Lower leg skin (tissue), 4 donors: ENCODE results near the gene ZC3H4. TPM values are rescaled to one million over a fixed set of nuclear protein-coding genes. Genes with fewer than 3 reads are reported as not detected.

Experiments used
- DNase-seq, 2 donors: peaks; one replicate each; pipeline ENCODE4 v3.0.0-alpha.2; 2019; ENCODE audit warnings: low spot score in 2 of 2
- H3K4me3 ChIP-seq: fragments of 200-600 bp; sonication (generic); 2 replicates; pipeline ENCODE4 v1.5.1; 2017; ENCODE audit warnings: mild to moderate bottlenecking, low read depth; ENCODE audit not compliant: poor library complexity, severe bottlenecking
- CTCF ChIP-seq, 3 donors: fragments of 450-650 bp; IDR thresholded peaks; one replicate each; pipeline ENCODE4 v1.5.1; 2016; ENCODE audit warnings: antibody characterized with exemption in 3 of 3, mild to moderate bottlenecking in 3 of 3, moderate library complexity in 2 of 3
- POLR2A ChIP-seq, 2 donors: fragments of 450-650 bp; IDR thresholded peaks; one replicate each; pipeline ENCODE4 v1.6.1; 2016 to 2017; ENCODE audit warnings: antibody characterized with exemption in 2 of 2, mild to moderate bottlenecking in 1 of 2, moderate library complexity in 1 of 2
- WGBS, 2 donors: methylation state at CpG; one replicate each; pipeline ENCODE4 v1.1.5; 2018; 5-methylcytosine and 5-hydroxymethylcytosine counted together
- intact Hi-C: fragments of 100-400 bp; cut with DNase I; formaldehyde crosslinking; loops from one replicate; pipeline ENCODE4 v1.15.0; 2023; ENCODE audit warnings: low total_unique reads
- total RNA-seq, 4 donors: library from RNA; depleted of rRNA; stranded (reverse); fragments of >200 nt; gene quantifications; one replicate each; pipeline ENCODE4 v1.1.0, GENCODE V29; 2016

Gene ZC3H4
- total RNA-seq, 4 donors from 2014 or later: 21.8 to 29.5 (median 27.6) TPM

- H3K4me3 ChIP-seq: no peak overlapping the region
Measured at GRCh38 chr19:47156861-47157430, 43.4 kb upstream of the ZC3H4 start.

DNA sequence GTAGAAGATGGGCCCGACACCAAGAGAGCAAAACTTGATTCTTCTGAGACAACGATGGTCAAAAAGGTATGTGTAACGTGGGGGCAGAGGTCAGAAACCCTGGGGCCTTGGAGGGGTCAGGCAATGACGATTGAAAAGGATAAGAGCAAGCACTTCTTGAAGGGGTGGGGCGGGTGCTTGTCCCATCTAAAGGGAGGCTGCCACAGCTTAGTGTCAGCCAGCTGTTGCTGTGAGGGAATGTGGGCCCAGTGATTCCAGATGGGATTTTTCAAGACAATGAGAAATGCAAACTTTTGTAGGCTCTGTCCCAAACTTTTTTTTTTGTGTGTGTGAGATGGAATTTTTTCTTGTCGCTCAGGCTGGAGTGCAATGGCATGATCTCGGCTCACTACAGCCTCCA lies 41.6 kb upstream of the ZC3H4 start:
- DNase-seq: no peak
- intact Hi-C loops: no loop called here
- WGBS, 2 donors: 58 to 62% methylated on average over 7 of the region's 7 CpGs
- TF ChIP-seq POLR2A (IDR thresholded peaks at IDR 0.05): no peak
- TF ChIP-seq CTCF (IDR thresholded peaks at IDR 0.05): no peak
- H3K4me3 ChIP-seq: no peak overlapping the region

More at GRCh38 chr19:47156861-47157430, 43.4 kb upstream of the ZC3H4 start:
- intact Hi-C loops: no loop called here
- 64 to 67% methylated on average over 7 of the region's 7 CpGs for WGBS, 2 donors
- no peak for DNase-seq
- TF ChIP-seq POLR2A (IDR thresholded peaks at IDR 0.05) (no peak), CTCF (IDR thresholded peaks at IDR 0.05) (no peak)

GRCh38 chr19:47153266-47153665 lies 39.7 kb upstream of the ZC3H4 start:
- TF ChIP-seq CTCF (IDR thresholded peaks at IDR 0.05): no peak
- no peak for TF ChIP-seq POLR2A (IDR thresholded peaks at IDR 0.05)
- intact Hi-C loops: no loop called here
- H3K4me3 ChIP-seq: no peak overlapping the region
- WGBS, 2 donors: 48 to 61% methylated on average over 2 of the region's 2 CpGs
- DNase-seq: no peak

- H3K4me3 ChIP-seq: no peak overlapping the region
- WGBS, 2 donors: 47 to 50% methylated on average over 2 of the region's 2 CpGs
- no peak for TF ChIP-seq CTCF (IDR thresholded peaks at IDR 0.05)
- no peak for TF ChIP-seq POLR2A (IDR thresholded peaks at IDR 0.05)
- intact Hi-C loops: no loop called here
- peak in 1 of 2 donors; percentile 49 for DNase-seq
Measured at GRCh38 chr19:47152632-47153031, 39.1 kb upstream of the ZC3H4 start.

DNA sequence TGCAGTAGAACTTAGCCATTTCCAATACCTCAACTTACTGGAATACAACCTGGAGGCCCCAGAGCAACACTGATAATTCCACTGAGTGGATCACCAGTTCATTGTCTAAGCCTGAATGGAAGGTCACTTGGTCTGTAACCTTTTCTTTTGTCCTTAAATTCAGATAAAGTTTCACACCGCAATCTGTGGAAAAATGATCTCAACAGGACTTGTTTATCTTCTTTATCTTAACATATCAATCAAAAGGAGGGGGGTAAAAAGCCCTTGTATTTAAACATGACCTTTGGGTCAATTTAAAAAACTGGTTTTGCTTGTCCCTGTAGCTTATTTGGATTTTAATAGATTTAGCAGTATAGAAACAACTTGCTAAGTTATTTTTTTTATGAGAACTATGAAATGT lies 38.6 kb upstream of the ZC3H4 start:
- 54 to 55% methylated on average over 1 of the region's 1 CpG for whole genome bisulfite sequencing, 2 donors
- no peak for DNase-seq
- TF ChIP-seq POLR2A (IDR thresholded peaks at IDR 0.05): no peak
- TF ChIP-seq CTCF (IDR thresholded peaks at IDR 0.05): no peak
- intact Hi-C loops: no loop called here
- no peak overlapping the region for H3K4me3 ChIP-seq

- no peak for DNase-seq
- TF ChIP-seq CTCF (IDR thresholded peaks at IDR 0.05): no peak
- no peak for TF ChIP-seq POLR2A (IDR thresholded peaks at IDR 0.05)
- H3K4me3 ChIP-seq: no peak overlapping the region
- intact Hi-C loops: no loop called here
- 76 to 79% methylated on average over 3 of the region's 3 CpGs for WGBS, 2 donors
Measured at GRCh38 chr19:47151627-47152026, 38.1 kb upstream of the ZC3H4 start.
